Measurements from ENCODE around the gene RASSF4.

RASSF4 gene

DNA sequence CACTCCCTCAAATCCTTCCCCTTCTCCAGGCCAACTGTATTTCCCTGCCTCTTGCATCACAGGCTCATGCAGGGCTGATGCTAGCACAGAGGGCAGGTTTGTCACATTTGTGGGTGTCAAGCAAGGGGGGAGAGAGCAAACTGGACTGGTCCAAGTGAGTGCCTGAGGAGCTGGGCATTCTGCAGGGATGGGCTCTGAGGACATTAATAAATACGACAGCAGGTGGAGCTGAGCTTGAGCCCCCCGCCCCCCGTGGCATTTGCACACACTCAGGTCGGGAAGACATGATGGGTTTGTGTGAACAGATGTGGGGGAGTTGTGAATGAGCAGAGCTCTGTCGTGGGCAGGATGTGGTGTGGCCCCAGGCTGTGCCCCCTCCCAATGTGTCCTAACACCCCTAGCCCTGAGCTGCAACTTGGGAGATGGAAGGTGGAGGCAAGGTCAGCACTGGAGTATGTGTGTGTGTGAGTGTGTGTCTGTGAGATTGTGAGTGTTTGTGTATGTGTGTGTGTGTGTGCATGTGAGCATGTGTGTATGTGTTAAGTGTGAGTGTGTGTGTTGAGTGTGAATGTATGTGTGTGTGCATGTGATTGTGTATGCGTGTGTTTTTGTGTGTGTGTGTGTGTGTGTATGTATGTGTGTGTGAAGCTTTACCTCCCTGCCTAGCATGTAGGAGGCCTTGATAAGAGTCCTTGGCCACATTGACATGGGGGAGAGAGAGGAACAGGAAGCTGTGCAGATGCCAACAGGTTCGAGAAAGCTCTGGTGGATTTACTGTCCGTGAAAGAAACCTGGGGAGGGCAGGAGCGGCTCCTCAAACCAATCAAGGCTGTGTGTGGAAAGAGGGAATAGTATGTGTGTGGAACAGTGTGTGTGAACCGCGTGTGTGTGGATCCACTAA, 9.1 kb downstream of the RASSF4 start:
- TF ChIP-seq GATA3 (IDR thresholded peaks at IDR 0.05; ENCODE audit: low read depth, low read length) = no peak
- TF ChIP-seq GATA2 (IDR thresholded peaks at IDR 0.05; ENCODE audit: low read depth, low read length) = no peak

DNA sequence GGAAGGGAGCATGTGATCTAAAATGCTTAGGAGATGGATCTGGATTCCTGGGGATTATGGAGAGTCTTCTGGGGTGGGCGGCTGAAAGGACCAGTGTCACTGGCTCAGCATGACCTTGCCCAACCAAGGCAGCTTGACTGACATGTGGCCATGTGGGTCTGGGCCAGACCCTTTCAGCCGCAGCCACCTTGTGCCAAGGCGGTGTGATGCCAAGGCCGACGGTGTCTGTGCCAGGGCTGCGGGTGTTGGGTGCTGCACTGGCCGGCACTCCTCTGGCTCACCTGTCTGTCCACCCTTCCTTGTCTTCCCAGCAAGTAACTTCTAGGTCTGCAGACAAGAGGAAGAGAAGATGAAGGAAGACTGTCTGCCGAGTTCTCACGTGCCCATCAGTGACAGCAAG, 10.3 kb downstream of the RASSF4 start:
- TF ChIP-seq GATA2 (IDR thresholded peaks at IDR 0.05; ENCODE audit: low read depth, low read length) (no peak), GATA3 (IDR thresholded peaks at IDR 0.05; ENCODE audit: low read depth, low read length) (no peak)

DNA sequence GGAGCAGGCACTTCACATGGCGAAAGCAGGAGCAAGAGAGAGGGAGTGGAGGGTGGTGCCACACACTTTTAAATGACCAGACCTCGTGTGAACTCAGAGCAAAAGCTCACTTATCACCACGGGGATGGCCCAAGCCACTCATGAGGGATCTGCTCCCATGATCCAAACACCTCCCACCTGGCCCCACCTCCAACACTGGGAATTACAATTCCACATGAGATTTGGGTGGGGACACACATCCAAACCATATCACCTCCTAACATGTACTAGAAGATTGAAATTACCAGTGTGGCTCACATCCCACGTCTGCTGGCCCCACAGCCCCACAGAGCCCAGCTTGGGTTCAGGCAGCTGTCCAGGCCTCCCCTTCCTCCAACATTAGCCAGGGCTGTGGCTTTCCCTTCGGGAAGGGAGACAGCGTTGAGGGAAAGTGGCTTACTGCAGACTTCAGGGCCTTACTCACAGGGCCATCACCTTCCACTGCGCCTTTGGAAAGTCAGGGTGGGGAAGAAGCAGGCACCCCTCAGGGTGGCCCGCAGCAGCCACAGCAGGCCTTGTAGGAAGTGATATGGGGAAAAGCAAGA, 11.3 kb downstream of the RASSF4 start:
- TF ChIP-seq GATA2 (IDR thresholded peaks at IDR 0.05; ENCODE audit: low read depth, low read length) (no peak), GATA3 (IDR thresholded peaks at IDR 0.05; ENCODE audit: low read depth, low read length) (no peak)

DNA sequence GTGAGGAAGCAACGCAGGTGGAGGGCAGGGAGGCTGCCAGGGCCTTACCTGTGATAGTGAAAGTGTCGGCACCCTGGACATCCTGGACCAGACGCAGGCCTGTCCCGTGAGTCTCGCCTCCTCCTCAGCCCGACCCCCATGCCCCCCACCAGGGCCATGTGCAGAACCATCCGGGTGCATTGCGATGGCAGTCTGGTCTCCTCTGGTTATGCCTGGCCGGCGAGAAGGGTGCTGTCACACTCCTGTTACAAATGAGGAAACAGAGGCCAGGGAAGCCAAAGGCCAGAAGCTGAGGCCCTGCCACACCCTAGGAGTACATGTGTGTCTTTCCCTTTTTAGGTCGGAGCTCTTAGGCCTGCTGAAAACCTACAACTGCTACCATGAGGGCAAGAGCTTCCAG, 11.8 kb downstream of the RASSF4 start:
- TF ChIP-seq GATA2 (IDR thresholded peaks at IDR 0.05; ENCODE audit: low read depth, low read length) = no peak
- no peak for TF ChIP-seq GATA3 (IDR thresholded peaks at IDR 0.05; ENCODE audit: low read depth, low read length)

DNA sequence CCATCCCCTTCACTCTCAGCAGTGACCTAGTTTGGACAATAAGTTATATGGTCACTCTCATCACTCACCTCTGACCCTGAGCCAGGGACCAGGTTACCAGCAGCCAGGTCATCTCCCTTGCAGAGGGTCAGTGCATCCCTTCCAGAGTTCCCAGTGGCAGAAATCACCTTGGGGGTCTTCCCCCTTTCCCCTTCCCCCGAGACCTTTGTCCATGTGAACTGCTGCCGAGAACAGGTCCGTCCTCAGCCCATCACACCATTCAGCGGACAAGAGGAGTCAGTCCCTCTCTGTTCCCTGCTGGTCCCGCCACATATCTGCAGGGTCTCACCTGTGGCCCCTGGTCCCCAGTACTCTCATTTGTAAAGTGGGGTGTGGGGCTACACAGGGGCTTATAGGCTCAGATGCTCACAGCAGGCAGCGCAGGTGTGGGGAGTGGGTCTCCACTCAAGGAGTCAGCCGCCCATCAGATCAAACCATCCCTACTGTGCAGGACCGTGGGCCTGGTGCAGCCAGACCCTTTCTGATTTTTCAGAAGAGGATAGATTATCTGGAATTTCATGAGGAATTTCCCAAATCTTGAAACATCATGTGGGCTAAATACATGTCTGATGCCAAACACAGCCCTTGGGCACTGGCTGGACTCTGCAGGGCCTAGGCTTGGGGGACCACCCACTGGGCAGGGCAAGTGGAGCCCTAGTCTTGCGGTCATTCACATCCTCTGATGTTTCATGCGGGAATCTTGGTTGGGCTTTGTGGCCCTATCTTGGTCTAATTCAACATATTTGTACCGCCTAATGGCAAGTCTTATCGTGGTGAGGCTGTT, 12.5 kb downstream of the RASSF4 start:
- TF ChIP-seq GATA3 (IDR thresholded peaks at IDR 0.05; ENCODE audit: low read depth, low read length) (no peak), GATA2 (IDR thresholded peaks at IDR 0.05; ENCODE audit: low read depth, low read length) (no peak)

DNA sequence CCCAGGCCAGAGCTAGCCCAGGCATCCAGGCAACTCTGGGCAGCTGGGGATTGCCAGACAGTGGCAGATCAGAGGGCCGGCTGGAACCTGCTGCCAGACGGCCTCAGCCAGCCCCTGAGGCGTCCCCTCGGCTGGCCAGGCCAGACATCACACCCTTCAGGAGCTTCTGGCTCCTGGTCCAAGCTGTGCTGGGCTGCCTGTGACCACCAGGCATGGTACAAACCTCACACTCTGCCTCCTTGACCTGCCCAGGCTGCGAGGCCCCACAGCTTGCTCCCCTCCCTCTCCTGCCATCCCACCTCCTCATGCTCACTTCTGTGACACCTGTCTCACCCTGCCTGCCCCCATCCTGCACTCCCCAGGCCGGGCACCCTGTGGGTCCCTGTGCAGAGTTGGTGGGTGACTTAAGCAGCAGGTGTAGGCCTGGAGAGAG, 13.3 kb downstream of the RASSF4 start:
- TF ChIP-seq GATA2 (IDR thresholded peaks at IDR 0.05; ENCODE audit: low read depth, low read length) (no peak), GATA3 (IDR thresholded peaks at IDR 0.05; ENCODE audit: low read depth, low read length) (no peak)

DNA sequence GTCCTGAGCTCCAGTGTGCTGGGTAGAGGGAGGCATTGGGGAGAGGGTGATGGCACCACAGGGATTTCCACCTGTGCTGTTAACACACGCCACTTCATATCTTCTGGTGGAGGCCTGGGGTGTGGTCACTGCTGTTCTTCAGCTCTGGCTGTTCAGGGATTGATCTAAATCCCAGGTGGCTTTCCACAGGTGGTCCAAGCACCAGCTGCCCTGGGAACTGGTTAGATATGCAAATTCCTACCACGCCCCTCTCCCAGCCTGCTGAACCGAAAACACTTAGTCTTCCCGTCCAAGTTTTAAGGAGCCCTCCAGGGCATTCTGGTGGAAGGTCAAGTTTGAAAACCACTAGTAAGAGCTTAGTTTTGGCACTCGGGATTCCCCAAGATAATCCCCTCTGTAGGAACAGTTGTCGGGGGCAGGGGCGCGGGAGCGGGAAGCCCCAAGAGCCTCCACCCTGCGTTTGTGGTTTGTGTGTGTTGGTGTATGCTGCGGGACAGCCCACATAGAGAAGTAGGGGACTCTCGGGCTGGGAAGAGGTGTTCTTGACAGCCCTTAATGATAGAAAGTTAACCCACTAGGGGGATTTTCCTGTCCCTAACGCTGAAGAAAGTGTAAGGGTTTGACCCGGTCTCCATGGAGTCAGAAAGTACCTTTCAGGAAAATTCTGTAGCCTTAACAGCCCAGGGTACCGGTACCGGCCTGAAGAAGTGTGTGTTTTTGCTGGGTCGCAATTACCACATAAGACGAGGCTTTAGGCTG, 13.9 kb downstream of the RASSF4 start:
- no peak for TF ChIP-seq GATA3 (IDR thresholded peaks at IDR 0.05; ENCODE audit: low read depth, low read length)
- TF ChIP-seq GATA2 (IDR thresholded peaks at IDR 0.05; ENCODE audit: low read depth, low read length) = no peak

DNA sequence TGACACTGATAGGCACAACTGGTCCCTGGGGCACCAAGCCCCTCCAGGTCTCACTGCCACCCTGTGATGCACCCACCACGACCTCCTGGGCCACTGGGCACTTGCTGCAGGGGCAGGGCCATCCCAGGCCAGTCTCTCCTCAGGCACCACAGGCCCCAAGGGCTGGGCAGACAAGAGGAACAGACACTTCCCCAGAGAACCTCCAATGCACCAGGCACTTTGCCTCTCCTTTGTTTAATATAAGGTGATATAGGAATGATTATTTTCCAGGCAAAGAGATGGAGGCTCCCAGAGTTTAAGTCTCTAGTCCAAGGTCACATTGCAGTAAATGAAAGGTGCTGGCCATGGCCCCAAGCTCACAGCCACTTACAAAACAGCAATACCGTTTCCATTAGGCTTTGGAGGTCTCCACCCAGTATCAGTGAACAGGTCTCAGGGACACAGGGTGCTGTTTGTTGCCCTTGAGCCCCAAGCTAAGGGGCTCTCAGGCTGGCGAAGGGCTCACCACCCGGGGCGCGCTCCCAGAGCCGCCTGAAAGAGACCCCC, 14.6 kb downstream of the RASSF4 start:
- no peak for TF ChIP-seq GATA3 (IDR thresholded peaks at IDR 0.05; ENCODE audit: low read depth, low read length)
- TF ChIP-seq GATA2 (IDR thresholded peaks at IDR 0.05; ENCODE audit: low read depth, low read length) = no peak

DNA sequence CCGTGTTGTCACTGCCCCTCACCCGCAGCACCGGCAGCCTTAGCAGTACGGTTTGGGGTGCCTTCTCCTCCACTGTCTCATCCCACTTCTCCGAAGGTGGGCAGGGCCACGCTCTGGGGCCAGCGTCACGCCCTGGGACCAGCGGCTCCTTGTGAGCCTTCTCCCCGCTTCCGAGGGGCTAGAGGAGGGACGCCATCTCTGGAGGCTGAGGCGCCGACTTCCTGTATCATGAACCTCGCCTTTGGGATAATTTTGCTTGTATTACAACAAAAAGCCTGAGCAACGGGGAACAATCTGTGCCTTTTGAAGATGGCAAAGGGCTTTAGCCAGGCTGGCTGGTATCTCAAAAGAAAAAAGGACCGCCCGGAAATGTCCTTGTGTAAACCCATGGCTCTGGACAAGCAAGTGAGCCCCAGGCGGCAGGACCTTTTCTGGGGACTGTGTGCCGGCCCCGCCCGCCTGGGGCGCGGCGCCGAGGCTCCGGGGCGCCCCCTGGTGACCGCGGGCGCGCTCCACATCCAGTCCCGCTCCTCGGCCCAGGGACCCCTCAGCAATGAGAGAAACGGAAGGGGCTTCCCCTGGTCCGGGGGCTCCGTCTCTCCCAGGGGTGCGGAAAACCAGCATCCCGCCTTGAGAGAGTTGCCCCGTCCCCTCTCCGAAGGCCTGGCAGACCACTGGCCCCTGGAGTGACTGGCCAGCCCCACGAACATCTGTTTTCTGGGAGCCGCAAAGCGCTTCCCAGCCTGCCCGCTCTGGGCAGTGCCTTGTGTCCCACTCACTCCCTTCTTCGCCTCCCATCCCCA, 15.2 kb downstream of the RASSF4 start:
- TF ChIP-seq GATA3 (IDR thresholded peaks at IDR 0.05; ENCODE audit: low read depth, low read length) = no peak
- no peak for TF ChIP-seq GATA2 (IDR thresholded peaks at IDR 0.05; ENCODE audit: low read depth, low read length)

DNA sequence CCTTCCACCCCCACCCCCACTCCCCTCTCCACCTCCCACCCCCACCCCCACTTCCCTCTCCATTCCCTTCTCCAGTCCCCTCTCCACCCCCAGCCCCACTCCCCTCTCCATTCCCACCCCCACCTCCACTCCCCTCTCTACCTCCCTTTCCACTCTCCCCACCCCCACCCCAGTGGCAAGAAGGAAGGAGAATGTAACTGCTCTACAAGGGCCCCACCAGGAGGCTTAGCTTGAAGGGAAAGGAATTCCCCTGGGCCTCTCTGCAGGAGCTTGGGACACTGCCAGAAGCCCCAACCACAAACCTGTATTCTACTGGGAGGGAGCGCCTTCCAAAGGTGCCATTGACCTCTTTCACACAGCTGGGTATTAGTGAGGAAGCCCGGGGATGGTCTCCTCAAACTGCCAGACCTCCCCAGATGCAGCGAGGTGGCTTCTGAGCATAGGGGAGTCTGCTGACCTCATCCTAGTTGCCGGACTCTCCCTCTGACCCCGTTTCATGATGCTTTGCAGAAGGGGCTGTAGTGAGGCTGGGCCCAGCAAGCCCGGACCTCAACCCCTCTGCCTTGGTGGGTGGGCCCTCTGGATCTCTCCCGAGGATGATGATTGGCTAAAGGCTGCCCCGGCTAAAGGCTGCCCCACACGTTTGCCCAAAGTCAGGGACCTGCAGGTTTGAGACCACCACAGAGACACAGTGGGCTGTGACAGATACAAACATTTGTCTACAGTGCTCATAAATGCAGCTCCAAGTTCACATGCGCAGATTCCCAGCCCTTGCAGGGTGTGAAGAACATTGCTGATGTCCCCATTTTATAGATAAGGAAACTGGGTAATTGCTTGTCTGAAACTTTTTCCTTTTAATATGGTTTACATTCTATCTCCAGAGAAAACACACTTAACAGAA, 16.1 kb downstream of the RASSF4 start:
- TF ChIP-seq GATA3 (IDR thresholded peaks at IDR 0.05; ENCODE audit: low read depth, low read length) (no peak), GATA2 (IDR thresholded peaks at IDR 0.05; ENCODE audit: low read depth, low read length) (no peak)

DNA sequence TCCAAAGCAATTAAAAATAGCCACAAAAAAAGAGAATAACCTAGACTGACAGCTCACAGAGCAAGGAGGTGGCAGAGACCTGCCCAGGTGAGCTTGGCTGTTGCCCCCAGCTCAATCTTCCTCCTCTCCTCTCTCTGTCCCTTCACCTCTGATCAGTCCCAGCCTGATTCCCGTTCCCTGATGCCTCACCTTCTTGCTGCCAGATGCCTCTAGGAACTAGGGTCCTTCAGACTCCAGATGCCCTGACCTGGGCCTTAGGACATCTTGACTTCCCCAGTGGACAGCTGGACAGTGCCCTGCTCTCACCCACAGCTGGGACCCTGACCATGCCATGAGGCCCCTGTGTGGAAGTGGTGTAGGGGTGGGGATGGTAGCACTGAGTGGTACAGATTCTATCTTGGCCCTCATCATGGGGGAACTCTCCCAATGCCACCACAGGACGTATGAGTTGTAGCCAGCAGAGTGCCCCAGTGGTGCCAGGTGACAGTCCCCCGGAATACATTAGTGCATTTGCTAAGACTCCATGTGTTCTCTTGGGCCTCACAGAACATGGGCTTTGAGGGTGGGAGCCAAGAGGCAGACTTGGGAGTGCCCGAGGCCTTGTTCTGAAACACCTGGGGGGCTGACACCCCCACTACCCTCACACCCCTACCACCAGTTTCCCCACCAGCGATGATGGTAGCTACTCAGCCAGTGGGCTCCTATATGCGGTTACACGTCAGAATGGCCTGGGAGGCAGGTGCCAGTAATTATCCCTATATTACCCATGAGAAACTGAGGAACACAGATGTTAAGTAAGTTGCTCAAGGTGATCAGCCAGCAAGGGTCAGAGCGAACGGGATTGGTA, 17.0 kb downstream of the RASSF4 start:
- TF ChIP-seq GATA3 (IDR thresholded peaks at IDR 0.05; ENCODE audit: low read depth, low read length) = no peak
- no peak for TF ChIP-seq GATA2 (IDR thresholded peaks at IDR 0.05; ENCODE audit: low read depth, low read length)

All from SH-SY5Y (cell line).